Mesenchymal stem cell (in vitro differentiated cells and primary cell): ENCODE results near the gene AKNA.

Experiments
- DNase-seq: peaks from one replicate; pipeline ENCODE4 v3.0.0-alpha.2; 2013
- H2AFZ ChIP-seq: one replicate; pipeline ENCODE4 v1.6.1; 2013; ENCODE audit warnings: low read depth, mild to moderate bottlenecking, control low read depth, inconsistent platforms, low read length, moderate library complexity
- H2AK5ac ChIP-seq: 2 replicates; pipeline ENCODE4 v1.6.1; 2013; ENCODE audit warnings: low read length, moderate library complexity, mild to moderate bottlenecking, inconsistent platforms; ENCODE audit not compliant: severe bottlenecking
- H2BK120ac ChIP-seq: one replicate; pipeline ENCODE4 v1.6.1; 2013; ENCODE audit warnings: low read depth, mild to moderate bottlenecking, inconsistent platforms, low read length, moderate library complexity
- H2BK12ac ChIP-seq, 2 experiments: one replicate each; pipeline ENCODE4 v1.6.1; 2013; ENCODE audit warnings: inconsistent platforms in 2 of 2, low read length in 2 of 2, mild to moderate bottlenecking in 2 of 2, moderate library complexity in 2 of 2, control low read depth in 1 of 2
- H2BK15ac ChIP-seq: one replicate; pipeline ENCODE4 v1.6.1; 2013; ENCODE audit warnings: mild to moderate bottlenecking, low read depth, inconsistent platforms; ENCODE audit not compliant: poor library complexity, severe bottlenecking
- H2BK5ac ChIP-seq: 2 replicates; pipeline ENCODE4 v1.6.1; 2013; ENCODE audit warnings: low read depth, mild to moderate bottlenecking, low read length, control low read depth, inconsistent platforms; ENCODE audit not compliant: poor library complexity, severe bottlenecking
- H3K14ac ChIP-seq, 2 experiments: one replicate each; pipeline ENCODE4 v1.6.1; 2013; ENCODE audit warnings: inconsistent platforms in 2 of 2, low read length in 2 of 2, control low read depth in 1 of 2, mild to moderate bottlenecking in 1 of 2, moderate library complexity in 1 of 2
- H3K18ac ChIP-seq, 2 experiments: one replicate each; pipeline ENCODE4 v1.6.1; 2013; ENCODE audit warnings: inconsistent platforms in 2 of 2, low read length in 2 of 2, control low read depth in 1 of 2, low read depth in 1 of 2, mild to moderate bottlenecking in 1 of 2
- H3K23ac ChIP-seq, 2 experiments: one replicate each; pipeline ENCODE4 v1.6.1; 2013; ENCODE audit warnings: inconsistent platforms in 2 of 2, low read length in 2 of 2, mild to moderate bottlenecking in 2 of 2, moderate library complexity in 2 of 2, control low read depth in 1 of 2
- H3K27ac ChIP-seq: 2 replicates; pipeline ENCODE4 v1.5.1; 2013; ENCODE audit warnings: mild to moderate bottlenecking, moderate library complexity, low read length, control low read depth, inconsistent platforms; ENCODE audit not compliant: poor library complexity, severe bottlenecking
- H3K27me3 ChIP-seq, 2 experiments: 2 replicates each; pipeline versions ENCODE4 v1.6.1 to v1.7.0; 2013; ENCODE audit warnings: low read length in 2 of 2, mild to moderate bottlenecking in 2 of 2, moderate library complexity in 2 of 2, control low read depth in 1 of 2, inconsistent platforms in 1 of 2; ENCODE audit not compliant: control insufficient read depth in 1 of 2, insufficient read depth in 1 of 2
- H3K36me3 ChIP-seq, 2 experiments: 2 replicates each; pipeline versions ENCODE4 v1.6.1 to v1.7.0; 2013; ENCODE audit warnings: low read length in 2 of 2, control low read depth in 1 of 2, inconsistent platforms in 1 of 2, low read depth in 1 of 2, mild to moderate bottlenecking in 1 of 2; ENCODE audit not compliant: insufficient read depth in 2 of 2, control insufficient read depth in 1 of 2
- H3K4ac ChIP-seq, 2 experiments: one replicate each; pipeline ENCODE4 v1.6.1; 2013; ENCODE audit warnings: inconsistent platforms in 2 of 2, low read length in 2 of 2, mild to moderate bottlenecking in 2 of 2, moderate library complexity in 2 of 2, control low read depth in 1 of 2, low read depth in 1 of 2
- H3K4me1 ChIP-seq: 2 replicates; pipeline ENCODE4 v1.6.1; 2013; ENCODE audit warnings: low read depth, low read length, control low read depth; ENCODE audit not compliant: control insufficient read depth, insufficient read depth
- H3K4me2 ChIP-seq: 2 replicates; pipeline ENCODE4 v1.6.1; 2013; ENCODE audit warnings: low read length, mild to moderate bottlenecking, inconsistent platforms; ENCODE audit not compliant: poor library complexity, severe bottlenecking
- H3K4me3 ChIP-seq, 2 experiments: 2 replicates each; pipeline versions ENCODE4 v1.5.1 to v1.7.0; 2013; ENCODE audit warnings: low read length in 2 of 2, mild to moderate bottlenecking in 2 of 2, control low read depth in 1 of 2, low read depth in 1 of 2; ENCODE audit not compliant: insufficient read depth in 1 of 2
- H3K79me1 ChIP-seq: replicated peaks from 2 replicates; pipeline ENCODE4 v1.6.1; 2013; ENCODE audit warnings: mild to moderate bottlenecking, control low read depth, low read length, inconsistent platforms; ENCODE audit not compliant: poor library complexity, severe bottlenecking
- H3K9ac ChIP-seq: 2 replicates; pipeline ENCODE4 v1.7.0; 2013; ENCODE audit warnings: mild to moderate bottlenecking, low read length, moderate library complexity
- H3K9me3 ChIP-seq: 2 replicates; pipeline ENCODE4 v1.7.0; 2013; ENCODE audit warnings: mild to moderate bottlenecking, low read length; ENCODE audit not compliant: control insufficient read depth
- H4K8ac ChIP-seq: one replicate; pipeline ENCODE4 v1.6.1; 2013; ENCODE audit warnings: inconsistent platforms, mild to moderate bottlenecking, low read length, moderate library complexity
- H4K91ac ChIP-seq: one replicate; pipeline ENCODE4 v1.6.1; 2013; ENCODE audit warnings: mild to moderate bottlenecking, low read length, inconsistent platforms
- WGBS: methylation state at CpG from one replicate; pipeline ENCODE4 v1.1.7; 2013; ENCODE audit warnings: mixed read lengths; 5-methylcytosine and 5-hydroxymethylcytosine counted together

The AKNA gene

DNA sequence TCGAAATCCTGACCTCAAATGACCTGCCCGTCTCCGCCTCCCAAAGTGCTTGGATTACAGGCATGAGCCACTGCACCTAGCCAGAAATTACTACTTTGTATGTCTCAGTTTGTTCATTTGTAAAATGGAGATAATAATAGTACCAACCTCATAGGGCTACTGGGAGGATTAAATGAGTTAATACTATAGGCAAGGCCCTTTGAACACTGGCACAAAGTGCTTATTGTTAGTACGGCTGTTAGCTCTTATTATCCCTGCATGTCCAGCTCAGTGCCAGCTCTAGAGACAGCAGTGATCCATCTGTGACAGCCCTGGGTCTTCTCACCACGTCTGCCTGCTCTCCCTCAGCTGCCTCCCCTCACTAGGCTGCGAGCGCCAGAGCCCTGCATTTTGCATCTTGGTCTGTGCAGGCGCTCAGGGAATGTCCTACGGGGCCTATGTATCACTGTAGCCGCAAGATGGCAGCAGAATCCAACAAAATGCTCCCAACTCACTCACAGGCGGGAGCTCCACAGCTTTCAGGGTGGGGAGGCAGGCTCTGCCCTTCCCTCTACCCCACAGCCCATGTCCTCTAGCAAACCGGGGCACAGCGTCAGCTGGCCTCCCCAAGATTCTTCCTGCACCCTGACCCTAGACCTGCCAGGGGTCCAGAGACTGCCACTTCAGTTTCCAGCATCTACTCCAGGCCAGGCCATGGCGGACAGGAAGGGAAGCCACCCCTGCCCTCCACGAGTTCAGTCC, 17.7 kb upstream of the AKNA start:
- Histone ChIP-seq H2BK12ac (no peak overlapping the region), H3K27ac (no peak overlapping the region), H3K4me1 (peaks cover 10% of the 10 kb centered on the region), H3K36me3 (peaks cover 0 to 35% of the 10 kb centered on the region in 2 experiments), H2AK5ac (no peak overlapping the region), H2BK120ac (no peak overlapping the region), H3K27me3 (peaks cover 0 to 14% of the 10 kb centered on the region in 2 experiments), H4K8ac (peak overlapping the region; percentile 64), H3K9ac (no peak overlapping the region), H3K14ac (no peak overlapping the region), H3K23ac (no peak overlapping the region), H2BK5ac (no peak overlapping the region), H2AFZ (no peak overlapping the region), H3K79me1 (no peaks in the 10 kb centered on the region), H3K4me2 (no peak overlapping the region), H4K91ac (peak overlapping the region; percentile 40), H2BK15ac (no peak overlapping the region), H3K18ac (no peak overlapping the region), H3K9me3 (no peaks in the 10 kb centered on the region), H3K4ac (no peak overlapping the region), H3K4me3 (no peak overlapping the region)
- peak; percentile 83 for DNase-seq
- WGBS: 34% methylated on average over 14 of the region's 15 CpGs

GRCh38 chr9:114404531-114404930, 16.7 kb upstream of the AKNA start:
- no peak overlapping the region for H2BK5ac ChIP-seq
- H3K14ac ChIP-seq: no peak overlapping the region
- H3K79me1 ChIP-seq: no peaks in the 10 kb centered on the region
- H3K18ac ChIP-seq: no peak overlapping the region
- H2BK120ac ChIP-seq: no peak overlapping the region
- peaks cover 0 to 35% of the 10 kb centered on the region in 2 experiments for H3K36me3 ChIP-seq
- WGBS: 71% methylated on average over 2 of the region's 2 CpGs
- no peak overlapping the region for H3K23ac ChIP-seq
- peaks cover 0 to 15% of the 10 kb centered on the region in 2 experiments for H3K27me3 ChIP-seq
- no peak overlapping the region for H2AFZ ChIP-seq
- H3K9me3 ChIP-seq: no peaks in the 10 kb centered on the region
- H4K91ac ChIP-seq: no peak overlapping the region
- no peak overlapping the region for H3K9ac ChIP-seq
- H2BK15ac ChIP-seq: no peak overlapping the region
- H3K4me1 ChIP-seq: peaks cover 9% of the 10 kb centered on the region
- H2BK12ac ChIP-seq: no peak overlapping the region
- no peak overlapping the region for H3K27ac ChIP-seq
- no peak overlapping the region for H3K4me3 ChIP-seq
- no peak overlapping the region for H3K4me2 ChIP-seq
- H2AK5ac ChIP-seq: no peak overlapping the region
- peak overlapping the region; percentile 56 for H4K8ac ChIP-seq
- DNase-seq: no peak
- H3K4ac ChIP-seq: no peak overlapping the region

- no peak overlapping the region for H3K18ac ChIP-seq
- no peak overlapping the region for H3K14ac ChIP-seq
- peaks cover 7% of the 10 kb centered on the region for H3K4me1 ChIP-seq
- no peak overlapping the region for H3K23ac ChIP-seq
- H3K4ac ChIP-seq: peak overlapping the region in 1 of 2 experiments; percentile 6
- H3K9ac ChIP-seq: no peak overlapping the region
- H3K4me2 ChIP-seq: no peak overlapping the region
- H3K9me3 ChIP-seq: no peaks in the 10 kb centered on the region
- no peak overlapping the region for H2BK15ac ChIP-seq
- no peak overlapping the region for H2BK120ac ChIP-seq
- H2AFZ ChIP-seq: no peak overlapping the region
- H4K8ac ChIP-seq: no peak overlapping the region
- peaks cover 0 to 35% of the 10 kb centered on the region in 2 experiments for H3K36me3 ChIP-seq
- DNase-seq: no peak
- WGBS: 93% methylated on average over 16 of the region's 16 CpGs
- no peak overlapping the region for H3K27ac ChIP-seq
- no peak overlapping the region for H3K4me3 ChIP-seq
- no peak overlapping the region for H2BK12ac ChIP-seq
- no peaks in the 10 kb centered on the region for H3K79me1 ChIP-seq
- peaks cover 0 to 11% of the 10 kb centered on the region in 2 experiments for H3K27me3 ChIP-seq
- no peak overlapping the region for H2BK5ac ChIP-seq
- H4K91ac ChIP-seq: no peak overlapping the region
- H2AK5ac ChIP-seq: no peak overlapping the region
Measured at GRCh38 chr9:114403153-114403756, 15.5 kb upstream of the AKNA start.

- H3K79me1 ChIP-seq: no peaks in the 10 kb centered on the region
- H4K91ac ChIP-seq: no peak overlapping the region
- H3K14ac ChIP-seq: no peak overlapping the region
- H3K4ac ChIP-seq: no peak overlapping the region
- no peak overlapping the region for H3K23ac ChIP-seq
- DNase-seq: no peak
- no peak overlapping the region for H2AK5ac ChIP-seq
- WGBS: 73% methylated on average over 7 of the region's 7 CpGs
- peaks cover 0 to 23% of the 10 kb centered on the region in 2 experiments for H3K36me3 ChIP-seq
- H2BK15ac ChIP-seq: no peak overlapping the region
- no peak overlapping the region for H3K27ac ChIP-seq
- no peak overlapping the region for H3K9ac ChIP-seq
- peaks cover 11% of the 10 kb centered on the region for H3K4me1 ChIP-seq
- no peak overlapping the region for H3K4me2 ChIP-seq
- H3K18ac ChIP-seq: no peak overlapping the region
- H3K9me3 ChIP-seq: no peaks in the 10 kb centered on the region
- H3K27me3 ChIP-seq: peaks cover 0 to 6% of the 10 kb centered on the region in 2 experiments
- no peak overlapping the region for H2BK12ac ChIP-seq
- no peak overlapping the region for H3K4me3 ChIP-seq
- no peak overlapping the region for H2BK120ac ChIP-seq
- no peak overlapping the region for H2BK5ac ChIP-seq
- H4K8ac ChIP-seq: no peak overlapping the region
- H2AFZ ChIP-seq: no peak overlapping the region
Measured at GRCh38 chr9:114401344-114401743, 13.6 kb upstream of the AKNA start.
